Lower lobe of right lung (tissue), 2 donors: ENCODE measurements around the gene HAUS6. TPM values are rescaled to one million over a fixed set of nuclear protein-coding genes. Genes with fewer than 3 reads are reported as not detected.
"Not testable (repeated sequence)": the region's sequence is repeated elsewhere in the genome, so short reads cannot be mapped to it uniquely, and the experiment has no call there.

Experiments used
- ATAC-seq, 2 donors: fragments of 200-7000 bp; cut with Tn5 transposase; one replicate each; pipeline ENCODE4 v1.9.1; 2020 to 2022; ENCODE audit warnings: mild to moderate bottlenecking in 2 of 2, moderate library complexity in 2 of 2
- DNase-seq: peaks from one replicate; pipeline ENCODE4 v3.0.0-alpha.2; 2020
- H3K27ac ChIP-seq: fragments of 200-600 bp; one replicate; pipeline ENCODE4 v1.8.0; 2022
- H3K27me3 ChIP-seq: fragments of 200-600 bp; one replicate; pipeline ENCODE4 v1.8.0; 2022; ENCODE audit warnings: low read depth
- H3K36me3 ChIP-seq: fragments of 200-600 bp; one replicate; pipeline ENCODE4 v1.8.0; 2022; ENCODE audit warnings: mild to moderate bottlenecking
- H3K4me1 ChIP-seq: fragments of 200-600 bp; one replicate; pipeline ENCODE4 v1.8.0; 2022
- H3K4me3 ChIP-seq: fragments of 200-600 bp; one replicate; pipeline ENCODE4 v1.8.0; 2022; ENCODE audit warnings: mild to moderate bottlenecking
- H3K9me3 ChIP-seq: fragments of 200-600 bp; one replicate; pipeline ENCODE4 v1.8.0; 2022
- intact Hi-C: fragments of 100-400 bp; cut with DNase I; formaldehyde crosslinking; loops from one replicate; pipeline ENCODE4 v1.11.0; 2022
- total RNA-seq: library from RNA; stranded (reverse); fragmentation: NEBNext Ultra II Directional; extraction: Animal tissue kit (Norgen Biotek cat#: 25700); gene quantifications from one replicate; pipeline ENCODE4 v1.2.1, GENCODE V29; 2021
- TF ChIP-seq, protein P1 (sequence below): fragments of 200-600 bp; IDR thresholded peaks from one replicate; pipeline ENCODE4 v1.8.0; 2022; ENCODE audit warnings: antibody characterized with exemption, mild to moderate bottlenecking
- donor health status: DM: no; HTN: yes; CAD: no; lungs with severe emphysema.

The HAUS6 gene
- total RNA-seq, 1 donor from 2014 or later = 7.5 TPM

- Histone ChIP-seq H3K36me3 (peaks cover 67% of the 10 kb centered on the region), H3K4me1 (peaks cover 12% of the 10 kb centered on the region), H3K4me3 (no peak overlapping the region), H3K27ac (no peak overlapping the region), H3K9me3 (no peaks in the 10 kb centered on the region), H3K27me3 (no peaks in the 10 kb centered on the region)
- intact Hi-C loops = no loop called here
- DNase-seq = no peak
- TF ChIP-seq, protein P1, sequence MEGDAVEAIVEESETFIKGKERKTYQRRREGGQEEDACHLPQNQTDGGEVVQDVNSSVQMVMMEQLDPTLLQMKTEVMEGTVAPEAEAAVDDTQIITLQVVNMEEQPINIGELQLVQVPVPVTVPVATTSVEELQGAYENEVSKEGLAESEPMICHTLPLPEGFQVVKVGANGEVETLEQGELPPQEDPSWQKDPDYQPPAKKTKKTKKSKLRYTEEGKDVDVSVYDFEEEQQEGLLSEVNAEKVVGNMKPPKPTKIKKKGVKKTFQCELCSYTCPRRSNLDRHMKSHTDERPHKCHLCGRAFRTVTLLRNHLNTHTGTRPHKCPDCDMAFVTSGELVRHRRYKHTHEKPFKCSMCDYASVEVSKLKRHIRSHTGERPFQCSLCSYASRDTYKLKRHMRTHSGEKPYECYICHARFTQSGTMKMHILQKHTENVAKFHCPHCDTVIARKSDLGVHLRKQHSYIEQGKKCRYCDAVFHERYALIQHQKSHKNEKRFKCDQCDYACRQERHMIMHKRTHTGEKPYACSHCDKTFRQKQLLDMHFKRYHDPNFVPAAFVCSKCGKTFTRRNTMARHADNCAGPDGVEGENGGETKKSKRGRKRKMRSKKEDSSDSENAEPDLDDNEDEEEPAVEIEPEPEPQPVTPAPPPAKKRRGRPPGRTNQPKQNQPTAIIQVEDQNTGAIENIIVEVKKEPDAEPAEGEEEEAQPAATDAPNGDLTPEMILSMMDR = no peak
- no peak for ATAC-seq
Observed at GRCh38 chr9:19114680-19115270, 12.1 kb upstream of the HAUS6 start.

GRCh38 chr9:19113964-19114679 is 11.4 kb upstream of the HAUS6 start:
- H3K4me3 ChIP-seq = no peak overlapping the region
- TF ChIP-seq, protein P1 = no peak
- no peaks in the 10 kb centered on the region for H3K9me3 ChIP-seq
- intact Hi-C loops = no loop called here
- peaks cover 62% of the 10 kb centered on the region for H3K36me3 ChIP-seq
- no peak overlapping the region for H3K27ac ChIP-seq
- ATAC-seq = no peak
- H3K27me3 ChIP-seq = no peaks in the 10 kb centered on the region
- no peak for DNase-seq
- peaks cover 6% of the 10 kb centered on the region for H3K4me1 ChIP-seq

- ATAC-seq, H3K4me1 ChIP-seq, H3K4me3 ChIP-seq, intact Hi-C loops, H3K9me3 ChIP-seq, DNase-seq, H3K27ac ChIP-seq, H3K27me3 ChIP-seq: not testable (repeated sequence)
- H3K36me3 ChIP-seq = peaks cover 58% of the 10 kb centered on the region
Observed at GRCh38 chr9:19113064-19113611, 10.4 kb upstream of the HAUS6 start.

- TF ChIP-seq, protein P1 = no peak
- Histone ChIP-seq H3K4me1 (no peaks in the 10 kb centered on the region), H3K36me3 (peaks cover 15% of the 10 kb centered on the region), H3K9me3 (no peaks in the 10 kb centered on the region), H3K27ac (no peak overlapping the region), H3K4me3 (no peak overlapping the region), H3K27me3 (no peaks in the 10 kb centered on the region)
- DNase-seq = no peak
- no peak for ATAC-seq
- intact Hi-C loops = no loop called here
Observed at GRCh38 chr9:19108038-19108437, 5.3 kb upstream of the HAUS6 start.

GRCh38 chr9:19104515-19105282 is 2.0 kb upstream of the HAUS6 start:
- TF ChIP-seq, protein P1 = no peak
- H3K4me3 ChIP-seq = no peak overlapping the region
- DNase-seq = no peak
- H3K9me3 ChIP-seq = no peaks in the 10 kb centered on the region
- H3K27ac ChIP-seq = no peak overlapping the region
- intact Hi-C loops = no loop called here
- H3K4me1 ChIP-seq = peaks cover 16% of the 10 kb centered on the region
- H3K36me3 ChIP-seq = peaks cover 11% of the 10 kb centered on the region
- no peaks in the 10 kb centered on the region for H3K27me3 ChIP-seq
- no peak for ATAC-seq
